Testis (tissue), 2 donors: ENCODE results near the gene SERPINB12.

Experiments used
- POLR2A ChIP-seq: fragments of 450-650 bp; IDR thresholded peaks from one replicate; pipeline ENCODE4 v1.6.1; 2017; ENCODE audit warnings: antibody characterized with exemption, mild to moderate bottlenecking, moderate library complexity
- TF ChIP-seq, protein P1 (sequence below), 3 experiments: fragments of 450-650 bp in 2 of 3; fragments of 200-600 bp in 1 of 3; sonication (generic) in 1 of 3; IDR thresholded peaks; one replicate each; pipeline ENCODE4 v1.5.1; 2016 to 2019; ENCODE audit warnings: antibody characterized with exemption in 3 of 3, mild to moderate bottlenecking in 2 of 3, moderate library complexity in 1 of 3

DNA sequence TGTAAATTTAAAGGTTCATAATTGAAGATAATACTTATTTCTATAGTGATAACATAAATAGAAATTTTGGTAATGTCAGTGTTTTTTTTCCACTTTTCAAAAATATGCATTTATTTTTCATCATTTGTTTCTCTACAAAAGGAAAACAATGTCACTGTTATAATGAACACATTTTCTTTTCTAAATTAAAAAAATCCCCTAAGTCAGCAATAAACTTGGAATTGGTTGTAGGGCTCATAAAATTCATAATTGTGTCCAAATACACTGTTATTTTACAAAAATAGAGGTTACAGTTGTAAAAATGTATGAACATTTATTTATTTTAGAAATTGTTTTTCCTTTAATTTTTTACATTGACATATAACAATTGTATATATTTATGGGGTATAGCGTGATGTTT is 26.4 kb upstream of the SERPINB12 start:
- no peak for TF ChIP-seq POLR2A
- TF ChIP-seq, protein P1, sequence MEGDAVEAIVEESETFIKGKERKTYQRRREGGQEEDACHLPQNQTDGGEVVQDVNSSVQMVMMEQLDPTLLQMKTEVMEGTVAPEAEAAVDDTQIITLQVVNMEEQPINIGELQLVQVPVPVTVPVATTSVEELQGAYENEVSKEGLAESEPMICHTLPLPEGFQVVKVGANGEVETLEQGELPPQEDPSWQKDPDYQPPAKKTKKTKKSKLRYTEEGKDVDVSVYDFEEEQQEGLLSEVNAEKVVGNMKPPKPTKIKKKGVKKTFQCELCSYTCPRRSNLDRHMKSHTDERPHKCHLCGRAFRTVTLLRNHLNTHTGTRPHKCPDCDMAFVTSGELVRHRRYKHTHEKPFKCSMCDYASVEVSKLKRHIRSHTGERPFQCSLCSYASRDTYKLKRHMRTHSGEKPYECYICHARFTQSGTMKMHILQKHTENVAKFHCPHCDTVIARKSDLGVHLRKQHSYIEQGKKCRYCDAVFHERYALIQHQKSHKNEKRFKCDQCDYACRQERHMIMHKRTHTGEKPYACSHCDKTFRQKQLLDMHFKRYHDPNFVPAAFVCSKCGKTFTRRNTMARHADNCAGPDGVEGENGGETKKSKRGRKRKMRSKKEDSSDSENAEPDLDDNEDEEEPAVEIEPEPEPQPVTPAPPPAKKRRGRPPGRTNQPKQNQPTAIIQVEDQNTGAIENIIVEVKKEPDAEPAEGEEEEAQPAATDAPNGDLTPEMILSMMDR (IDR thresholded peaks at IDR 0.05), result no peak
